H9 (cell line): ENCODE data around the gene PLEKHG2. TPM values are rescaled to one million over a fixed set of nuclear protein-coding genes. Genes with fewer than 3 reads are reported as not detected.

Experiments
- DNase-seq: peaks from one replicate; pipeline ENCODE4 v3.0.0-alpha.2; 2017
- H2AFZ ChIP-seq: one replicate; pipeline ENCODE4 v1.6.1; 2013; ENCODE audit warnings: mild to moderate bottlenecking, low read length, control low read depth, moderate library complexity
- H2AK5ac ChIP-seq: 2 replicates; pipeline ENCODE4 v1.6.1; 2013; ENCODE audit warnings: low read length, control low read depth, mixed read lengths; ENCODE audit not compliant: insufficient read length
- H2BK120ac ChIP-seq: one replicate; pipeline ENCODE4 v1.6.1; 2013; ENCODE audit warnings: low read depth, mild to moderate bottlenecking, low read length, control low read depth, inconsistent platforms; ENCODE audit not compliant: poor library complexity, severe bottlenecking
- H2BK12ac ChIP-seq: 2 replicates; pipeline ENCODE4 v1.6.1; 2013; ENCODE audit warnings: low read length, control low read depth, mixed read lengths, low read depth; ENCODE audit not compliant: insufficient read length
- H2BK15ac ChIP-seq: 2 replicates; pipeline ENCODE4 v1.6.1; 2013; ENCODE audit warnings: low read depth, low read length, control low read depth
- H2BK20ac ChIP-seq: one replicate; pipeline ENCODE4 v1.6.1; 2013; ENCODE audit warnings: low read depth, mild to moderate bottlenecking, low read length, control low read depth, inconsistent platforms; ENCODE audit not compliant: poor library complexity, severe bottlenecking
- H2BK5ac ChIP-seq: 2 replicates; pipeline ENCODE4 v1.6.1; 2013; ENCODE audit warnings: low read length, control low read depth, mixed read lengths; ENCODE audit not compliant: insufficient read length
- H3K14ac ChIP-seq: 2 replicates; pipeline ENCODE4 v1.6.1; 2013; ENCODE audit warnings: low read length, control low read depth; ENCODE audit not compliant: insufficient read depth
- H3K18ac ChIP-seq: 2 replicates; pipeline ENCODE4 v1.6.1; 2013; ENCODE audit warnings: low read depth, mild to moderate bottlenecking, mixed read lengths, low read length, control low read depth; ENCODE audit not compliant: insufficient read length
- H3K23ac ChIP-seq: 2 replicates; pipeline ENCODE4 v1.6.1; 2013; ENCODE audit warnings: low read length, control low read depth, mixed read lengths, low read depth; ENCODE audit not compliant: insufficient read length
- H3K23me2 ChIP-seq: 2 replicates; pipeline ENCODE4 v1.6.1; 2013; ENCODE audit warnings: low read depth, mild to moderate bottlenecking, mixed read lengths, low read length, control low read depth; ENCODE audit not compliant: insufficient read length, poor library complexity, severe bottlenecking
- H3K27ac ChIP-seq: 2 replicates; pipeline ENCODE4 v1.5.1; 2013; ENCODE audit warnings: low read length, control low read depth, mixed read lengths, low read depth; ENCODE audit not compliant: insufficient read length
- H3K27me3 ChIP-seq: 2 replicates; pipeline ENCODE4 v1.6.1; 2013; ENCODE audit warnings: low read length, control low read depth, inconsistent platforms; ENCODE audit not compliant: insufficient read depth
- H3K4ac ChIP-seq: 2 replicates; pipeline ENCODE4 v1.6.1; 2013; ENCODE audit warnings: low read depth, mild to moderate bottlenecking, control low read depth, inconsistent platforms, low read length, moderate library complexity
- H3K4me1 ChIP-seq: 2 replicates; pipeline ENCODE4 v1.6.1; 2013; ENCODE audit warnings: low read length, control low read depth, inconsistent platforms; ENCODE audit not compliant: insufficient read depth
- H3K4me2 ChIP-seq: 2 replicates; pipeline ENCODE4 v1.6.1; 2013; ENCODE audit warnings: low read length, control low read depth, mixed read lengths; ENCODE audit not compliant: insufficient read length, insufficient read depth
- H3K56ac ChIP-seq: 2 replicates; pipeline ENCODE4 v1.6.1; 2013; ENCODE audit warnings: low read depth, mild to moderate bottlenecking, mixed read lengths, low read length, control low read depth; ENCODE audit not compliant: insufficient read length
- H3K79me1 ChIP-seq: 2 replicates; pipeline ENCODE4 v1.6.1; 2013; ENCODE audit warnings: low read depth, mild to moderate bottlenecking, moderate library complexity, low read length, control low read depth, inconsistent platforms; ENCODE audit not compliant: insufficient read depth, poor library complexity, severe bottlenecking
- H3K79me2 ChIP-seq: 2 replicates; pipeline ENCODE4 v1.6.1; 2013; ENCODE audit warnings: low read length, control low read depth, inconsistent platforms; ENCODE audit not compliant: insufficient read depth
- H3K9ac ChIP-seq: 2 replicates; pipeline ENCODE4 v1.6.1; 2013; ENCODE audit warnings: low read length, control low read depth, mixed read lengths; ENCODE audit not compliant: insufficient read length; ENCODE audit errors: extremely low read depth
- H3K9me3 ChIP-seq: one replicate; pipeline ENCODE4 v1.6.1; 2013; ENCODE audit warnings: low read depth, low read length, inconsistent platforms; ENCODE audit not compliant: control insufficient read depth
- H3T11ph ChIP-seq: one replicate; pipeline ENCODE4 v1.6.1; 2013; ENCODE audit warnings: mild to moderate bottlenecking, low read length, control low read depth, inconsistent platforms
- H4K20me1 ChIP-seq: one replicate; pipeline ENCODE4 v1.6.1; 2013; ENCODE audit not compliant: control insufficient read depth, insufficient read length, insufficient read depth
- H4K5ac ChIP-seq: 2 replicates; pipeline ENCODE4 v1.6.1; 2013; ENCODE audit warnings: low read depth, mild to moderate bottlenecking, mixed read lengths, low read length, control low read depth; ENCODE audit not compliant: insufficient read length
- H4K8ac ChIP-seq: replicated peaks from 2 replicates; pipeline ENCODE4 v1.6.1; 2013; ENCODE audit warnings: low read length, control low read depth, mixed read lengths, low read depth; ENCODE audit not compliant: insufficient read length
- H4K91ac ChIP-seq: 2 replicates; pipeline ENCODE4 v1.6.1; 2013; ENCODE audit warnings: low read depth, mild to moderate bottlenecking, moderate library complexity, mixed read lengths, low read length, control low read depth; ENCODE audit not compliant: insufficient read length
- H3K27ac Mint-ChIP-seq, 3 experiments: 2 replicates in 2 of 3; 3 replicates in 1 of 3; pipeline ENCODE4 v1.8.0; 2020 to 2021; ENCODE audit warnings: mixed read lengths in 3 of 3, mild to moderate bottlenecking in 1 of 3, moderate library complexity in 1 of 3
- H3K27me3 Mint-ChIP-seq: 2 replicates; pipeline ENCODE4 v1.8.0; 2021; ENCODE audit warnings: low read depth, mild to moderate bottlenecking, moderate library complexity, mixed read lengths
- H3K36me3 Mint-ChIP-seq, 3 experiments: 2 replicates in 2 of 3; 3 replicates in 1 of 3; pipeline ENCODE4 v1.8.0; 2020 to 2021; ENCODE audit warnings: low read depth in 3 of 3, mixed read lengths in 3 of 3; ENCODE audit not compliant: insufficient read depth in 1 of 3
- H3K4me1 Mint-ChIP-seq, 2 experiments: 2 replicates each; pipeline ENCODE4 v1.8.0; 2020; ENCODE audit warnings: mixed read lengths in 2 of 2
- H3K4me3 Mint-ChIP-seq, 2 experiments: 2 replicates in 1 of 2; 3 replicates in 1 of 2; pipeline ENCODE4 v1.8.0; 2020 to 2021; ENCODE audit warnings: mild to moderate bottlenecking in 2 of 2, mixed read lengths in 2 of 2, moderate library complexity in 1 of 2
- H3K9me3 Mint-ChIP-seq, 2 experiments: 2 replicates in 1 of 2; 3 replicates in 1 of 2; pipeline ENCODE4 v1.8.0; 2020; ENCODE audit warnings: mild to moderate bottlenecking in 2 of 2, mixed read lengths in 2 of 2, moderate library complexity in 1 of 2
- CTCF ChIP-seq: fragments of 200-600 bp; sonication (generic); conservative IDR thresholded peaks from 3 replicates; pipeline ENCODE4 v1.8.0; 2021; ENCODE audit warnings: antibody characterized with exemption, mild to moderate bottlenecking
- WGBS: extraction: QIAGEN DNeasy Blood & Tissue Kit; methylation state at CpG from one replicate; pipeline ENCODE4 v1.1.7; 2013; ENCODE audit warnings: missing lambda C conversion rate, low lambda C conversion rate, mixed read lengths; ENCODE audit not compliant: insufficient read length; ENCODE audit errors: extremely low coverage; 5-methylcytosine and 5-hydroxymethylcytosine counted together
- total RNA-seq: library from RNA; stranded (reverse); gene quantifications from 2 replicates; pipeline ENCODE4 v1.2.1, GENCODE V29; 2021

Gene PLEKHG2
- total RNA-seq, 1 experiment from 2014 or later: 167 TPM

- Histone ChIP-seq H3K79me2 (no peaks in the 10 kb centered on the region), H3K27me3 (no peaks in the 10 kb centered on the region), H3K56ac (no peak overlapping the region), H3T11ph (no peak overlapping the region), H2BK120ac (no peak overlapping the region), H4K5ac (no peak overlapping the region), H4K8ac (no peak overlapping the region), H2AFZ (no peak overlapping the region), H3K79me1 (no peaks in the 10 kb centered on the region), H4K20me1 (no peaks in the 10 kb centered on the region), H3K23me2 (no peaks in the 10 kb centered on the region), H2AK5ac (no peak overlapping the region), H3K4ac (no peak overlapping the region), H3K4me1 (no peaks in the 10 kb centered on the region), H2BK20ac (no peak overlapping the region), H3K18ac (no peak overlapping the region), H3K14ac (no peak overlapping the region), H2BK15ac (no peak overlapping the region), H4K91ac (no peak overlapping the region), H3K27ac (no peak overlapping the region), H3K9ac (no peak overlapping the region), H3K4me2 (no peak overlapping the region), H2BK5ac (no peak overlapping the region), H2BK12ac (no peak overlapping the region), H3K23ac (no peak overlapping the region), H3K9me3 (no peaks in the 10 kb centered on the region)
- Mint-ChIP-seq H3K4me1 (peaks cover 8 to 13% of the 10 kb centered on the region in 2 experiments; a peak in 3 of 4 replicates), H3K9me3 (no peaks in the 10 kb centered on the region), H3K27me3 (no peaks in the 10 kb centered on the region), H3K4me3 (peak overlapping the region in 1 of 2 experiments; percentile 24; a peak in 1 of 5 replicates), H3K27ac (peak overlapping the region in 1 of 3 experiments; percentile 40; a peak in 1 of 7 replicates), H3K36me3 (peaks cover 41 to 77% (median 75%) of the 10 kb centered on the region in 3 experiments)
- DNase-seq: no peak
- WGBS: no CpG with 5 or more reads among the region's 7 CpGs
- no peak for TF ChIP-seq CTCF
Measured at GRCh38 chr19:39386557-39386956, 25.9 kb upstream of the PLEKHG2 start.
